Breast epithelium (tissue), 4 donors: ENCODE results near the gene ZFYVE9. TPM values are rescaled to one million over a fixed set of nuclear protein-coding genes. Genes with fewer than 3 reads are reported as not detected.
A peak's percentile ranks its signal among the peaks of the same experiment; 100 is the strongest.

Source experiments
- DNase-seq, 2 donors: peaks; one replicate each; pipeline ENCODE4 v3.0.0-alpha.2; 2019; ENCODE audit warnings: low spot score in 2 of 2
- H3K27ac ChIP-seq, 2 donors: fragments of 200-600 bp; sonication (generic) in 1 of 2; one replicate each; pipeline ENCODE4 v1.5.1; 2016 to 2019; ENCODE audit warnings: mild to moderate bottlenecking in 1 of 2
- H3K27me3 ChIP-seq, 2 donors: fragments of 200-600 bp; sonication (generic) in 1 of 2; one replicate each; pipeline versions ENCODE4 v1.5.1 to v1.6.0; 2017 to 2019; ENCODE audit warnings: control low read depth in 1 of 2, mild to moderate bottlenecking in 1 of 2
- H3K36me3 ChIP-seq: fragments of 200-600 bp; one replicate; pipeline ENCODE4 v1.5.1; 2019
- H3K4me1 ChIP-seq, 2 donors: fragments of 200-600 bp; sonication (generic); one replicate each; pipeline ENCODE4 v1.5.1; 2016 to 2019; ENCODE audit warnings: control low read depth in 1 of 2
- H3K4me3 ChIP-seq, 3 donors: fragments of 200-600 bp; sonication (generic); 1 replicate in 2 of 3; 2 replicates in 1 of 3; pipeline ENCODE4 v1.5.1; 2016 to 2019; ENCODE audit warnings: mild to moderate bottlenecking in 3 of 3, moderate library complexity in 2 of 3
- H3K9me3 ChIP-seq, 2 donors: fragments of 200-600 bp; sonication (generic) in 1 of 2; one replicate each; pipeline ENCODE4 v1.5.1; 2016 to 2019; ENCODE audit warnings: control low read depth in 1 of 2
- CTCF ChIP-seq, 3 donors: fragments of 450-650 bp; IDR thresholded peaks; one replicate each; pipeline ENCODE4 v1.5.1; 2016 to 2017; ENCODE audit warnings: antibody characterized with exemption in 3 of 3, mild to moderate bottlenecking in 3 of 3, moderate library complexity in 3 of 3
- POLR2A ChIP-seq: fragments of 450-650 bp; IDR thresholded peaks from one replicate; pipeline ENCODE4 v1.6.1; 2016; ENCODE audit warnings: antibody characterized with exemption, mild to moderate bottlenecking, moderate library complexity
- POLR2AphosphoS5 ChIP-seq, 3 donors: sonication (generic); formaldehyde crosslinking; IDR thresholded peaks; one replicate each; pipeline ENCODE4 v1.6.1; 2017; ENCODE audit warnings: antibody characterized with exemption in 3 of 3
- intact Hi-C: fragments of 100-400 bp; cut with DNase I; formaldehyde crosslinking; loops from one replicate; pipeline ENCODE4 v1.15.1; 2023; ENCODE audit warnings: low total_unique reads
- total RNA-seq, 3 donors: library from RNA; depleted of rRNA; stranded (reverse); fragments of >200 nt; gene quantifications; one replicate each; pipeline ENCODE4 v1.1.0, GENCODE V29; 2016

Gene ZFYVE9
- total RNA-seq, 3 donors from 2014 or later, result 31.1 to 44.3 (median 32.8) TPM

GRCh38 chr1:52364235-52364839, 222.4 kb downstream of the ZFYVE9 start:
- intact Hi-C loops, result loop anchor here (10.0 kb wide), 1 partner anchor 1550 kb away; no protein-coding TSS in a partner anchor
- H3K9me3 ChIP-seq, result no peaks in the 10 kb centered on the region
- H3K4me3 ChIP-seq, result peak overlapping the region in 2 of 3 donors; percentile 72 to 95
- no peaks in the 10 kb centered on the region for H3K27me3 ChIP-seq
- H3K27ac ChIP-seq, result peak overlapping the region in 1 of 2 donors; percentile 91
- TF ChIP-seq POLR2A (no peak), POLR2AphosphoS5 (IDR thresholded peaks at IDR 0.05) (no peak), CTCF (IDR thresholded peaks at IDR 0.05) (no peak)
- no peak for DNase-seq
- peaks cover 7% of the 10 kb centered on the region in 2 donors for H3K4me1 ChIP-seq
- H3K36me3 ChIP-seq, result peaks cover 4% of the 10 kb centered on the region

- no peaks in the 10 kb centered on the region for H3K27me3 ChIP-seq
- peak in 1 of 2 donors; percentile 49 for DNase-seq
- peak overlapping the region; percentile 72 to 95 (median 87) for H3K4me3 ChIP-seq
- no peaks in the 10 kb centered on the region for H3K9me3 ChIP-seq
- H3K4me1 ChIP-seq, result peaks cover 7% of the 10 kb centered on the region in 2 donors
- peak overlapping the region; percentile 91 to 97 for H3K27ac ChIP-seq
- TF ChIP-seq POLR2A (no peak), POLR2AphosphoS5 (IDR thresholded peaks at IDR 0.05) (peak in 1 of 3 donors; percentile 20), CTCF (IDR thresholded peaks at IDR 0.05) (no peak)
- intact Hi-C loops, result loop anchor here (10.0 kb wide), 1 partner anchor 1550 kb away; no protein-coding TSS in a partner anchor
- peaks cover under 1% of the 10 kb centered on the region for H3K36me3 ChIP-seq
Measured at GRCh38 chr1:52365071-52365745, 223.3 kb downstream of the ZFYVE9 start.

- Histone ChIP-seq H3K4me3 (peak within 1 kb of the TSS; percentile 72 to 95 (median 87)), H3K27ac (peak within 1 kb of the TSS; percentile 91 to 97), H3K9me3 (no peaks in the 10 kb centered on the region), H3K27me3 (no peaks in the 10 kb centered on the region), H3K36me3 (no peaks in the 10 kb centered on the region), H3K4me1 (peaks cover 7% of the 10 kb centered on the region in 2 donors)
- peak; percentile 74 to 90 (median 83) for TF ChIP-seq POLR2AphosphoS5 (IDR thresholded peaks at IDR 0.05)
- TF ChIP-seq CTCF (IDR thresholded peaks at IDR 0.05), result peak; percentile 11 to 55 (median 28)
- TF ChIP-seq POLR2A, result peak; percentile 62
- DNase-seq, result peak; percentile 99
- intact Hi-C loops, result loop anchor here (10.0 kb wide), 1 partner anchor 1549 kb away; no protein-coding TSS in a partner anchor
Measured at GRCh38 chr1:52365746-52366516, 224.0 kb downstream of the ZFYVE9 start, which contains the start of gene CC2D1B. CC2D1B (minus strand) TSS chr1:52366205; CDS start chr1:52364620, 1,585 bp downstream.

- DNase-seq, result no peak
- peak overlapping the region; percentile 91 to 97 for H3K27ac ChIP-seq
- peak overlapping the region; percentile 72 to 95 (median 87) for H3K4me3 ChIP-seq
- TF ChIP-seq POLR2A (no peak), POLR2AphosphoS5 (IDR thresholded peaks at IDR 0.05) (no peak), CTCF (IDR thresholded peaks at IDR 0.05) (no peak)
- intact Hi-C loops, result loop anchor here (10.0 kb wide), 1 partner anchor 1548 kb away; no protein-coding TSS in a partner anchor
- H3K27me3 ChIP-seq, result no peaks in the 10 kb centered on the region
- H3K36me3 ChIP-seq, result no peaks in the 10 kb centered on the region
- peaks cover 7% of the 10 kb centered on the region in 2 donors for H3K4me1 ChIP-seq
- H3K9me3 ChIP-seq, result no peaks in the 10 kb centered on the region
Measured at GRCh38 chr1:52366517-52366827, 224.6 kb downstream of the ZFYVE9 start.
